ENCODE results near the gene DMD.

GRCh38 chrX:33171041-33171440 lies 40.3 kb downstream of the DMD start:
- no peak for TF ChIP-seq CTCF (IDR thresholded peaks at IDR 0.05)
- TF ChIP-seq POLR2A (IDR thresholded peaks at IDR 0.05): no peak
